WTC11 (cell line): ENCODE measurements around the gene APLF.

Experiments used
- IRF2 ChIP-seq: sonication (generic); formaldehyde crosslinking; IDR thresholded peaks from 2 replicates; pipeline ENCODE4 v1.8.0; 2022; ENCODE audit warnings: low read depth, missing genetic modification reagents, borderline replicate concordance
- RELA ChIP-seq: sonication (generic); formaldehyde crosslinking; IDR thresholded peaks from 2 replicates; pipeline ENCODE4 v1.8.1; 2022; ENCODE audit warnings: missing genetic modification reagents, mild to moderate bottlenecking, borderline replicate concordance
- RORB ChIP-seq: fragments of 250-450 bp; sonication (Bioruptor Pico); IDR thresholded peaks from 2 replicates; pipeline ENCODE4 v1.9.0; 2021; ENCODE audit warnings: mild to moderate bottlenecking
- TF ChIP-seq, protein P1 (sequence below): fragments of 200-600 bp; IDR thresholded peaks from 2 replicates; pipeline ENCODE4 v1.8.0; 2022; ENCODE audit warnings: antibody characterized with exemption
- TF ChIP-seq, protein P2 (sequence below): sonication (generic); formaldehyde crosslinking; IDR thresholded peaks from 2 replicates; pipeline ENCODE4 v1.8.0; 2022; ENCODE audit warnings: mild to moderate bottlenecking, missing genetic modification reagents
- TF ChIP-seq, protein P3 (sequence below): sonication (generic); formaldehyde crosslinking; IDR thresholded peaks from 2 replicates; pipeline ENCODE4 v1.8.0; 2022; ENCODE audit warnings: mild to moderate bottlenecking, missing genetic modification reagents

DNA sequence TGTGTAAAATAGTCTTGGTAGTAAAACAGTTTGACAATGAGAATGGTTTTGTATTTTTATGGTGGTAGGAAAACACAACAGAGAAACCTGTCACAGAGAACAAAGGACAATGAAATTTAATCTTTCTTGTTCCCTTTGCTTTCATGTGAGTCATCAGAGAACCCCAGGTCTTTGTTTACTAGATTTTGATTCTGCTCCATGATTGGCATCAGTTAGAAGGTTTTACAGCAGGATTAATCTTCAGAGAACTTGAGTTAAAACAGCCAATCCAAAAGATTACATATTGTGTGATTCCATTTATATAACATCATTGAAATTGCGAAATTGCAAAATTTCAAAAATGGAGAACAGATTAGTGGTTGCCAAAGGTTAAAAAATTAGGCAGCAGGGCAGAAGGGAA, 2.5 kb downstream of the APLF start:
- TF ChIP-seq, protein P1, sequence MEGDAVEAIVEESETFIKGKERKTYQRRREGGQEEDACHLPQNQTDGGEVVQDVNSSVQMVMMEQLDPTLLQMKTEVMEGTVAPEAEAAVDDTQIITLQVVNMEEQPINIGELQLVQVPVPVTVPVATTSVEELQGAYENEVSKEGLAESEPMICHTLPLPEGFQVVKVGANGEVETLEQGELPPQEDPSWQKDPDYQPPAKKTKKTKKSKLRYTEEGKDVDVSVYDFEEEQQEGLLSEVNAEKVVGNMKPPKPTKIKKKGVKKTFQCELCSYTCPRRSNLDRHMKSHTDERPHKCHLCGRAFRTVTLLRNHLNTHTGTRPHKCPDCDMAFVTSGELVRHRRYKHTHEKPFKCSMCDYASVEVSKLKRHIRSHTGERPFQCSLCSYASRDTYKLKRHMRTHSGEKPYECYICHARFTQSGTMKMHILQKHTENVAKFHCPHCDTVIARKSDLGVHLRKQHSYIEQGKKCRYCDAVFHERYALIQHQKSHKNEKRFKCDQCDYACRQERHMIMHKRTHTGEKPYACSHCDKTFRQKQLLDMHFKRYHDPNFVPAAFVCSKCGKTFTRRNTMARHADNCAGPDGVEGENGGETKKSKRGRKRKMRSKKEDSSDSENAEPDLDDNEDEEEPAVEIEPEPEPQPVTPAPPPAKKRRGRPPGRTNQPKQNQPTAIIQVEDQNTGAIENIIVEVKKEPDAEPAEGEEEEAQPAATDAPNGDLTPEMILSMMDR: no peak
- TF ChIP-seq, protein P2, sequence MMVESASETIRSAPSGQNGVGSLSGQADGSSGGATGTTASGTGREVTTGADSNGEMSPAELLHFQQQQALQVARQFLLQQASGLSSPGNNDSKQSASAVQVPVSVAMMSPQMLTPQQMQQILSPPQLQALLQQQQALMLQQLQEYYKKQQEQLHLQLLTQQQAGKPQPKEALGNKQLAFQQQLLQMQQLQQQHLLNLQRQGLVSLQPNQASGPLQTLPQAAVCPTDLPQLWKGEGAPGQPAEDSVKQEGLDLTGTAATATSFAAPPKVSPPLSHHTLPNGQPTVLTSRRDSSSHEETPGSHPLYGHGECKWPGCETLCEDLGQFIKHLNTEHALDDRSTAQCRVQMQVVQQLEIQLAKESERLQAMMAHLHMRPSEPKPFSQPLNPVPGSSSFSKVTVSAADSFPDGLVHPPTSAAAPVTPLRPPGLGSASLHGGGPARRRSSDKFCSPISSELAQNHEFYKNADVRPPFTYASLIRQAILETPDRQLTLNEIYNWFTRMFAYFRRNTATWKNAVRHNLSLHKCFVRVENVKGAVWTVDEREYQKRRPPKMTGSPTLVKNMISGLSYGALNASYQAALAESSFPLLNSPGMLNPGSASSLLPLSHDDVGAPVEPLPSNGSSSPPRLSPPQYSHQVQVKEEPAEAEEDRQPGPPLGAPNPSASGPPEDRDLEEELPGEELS (CRISPR knock-in tag): no peak
- no peak for TF ChIP-seq IRF2 (CRISPR knock-in tag)
- no peak for TF ChIP-seq RELA (CRISPR knock-in tag)
- no peak for TF ChIP-seq RORB (CRISPR knock-in tag)
- TF ChIP-seq, protein P3, sequence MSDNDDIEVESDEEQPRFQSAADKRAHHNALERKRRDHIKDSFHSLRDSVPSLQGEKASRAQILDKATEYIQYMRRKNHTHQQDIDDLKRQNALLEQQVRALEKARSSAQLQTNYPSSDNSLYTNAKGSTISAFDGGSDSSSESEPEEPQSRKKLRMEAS (CRISPR knock-in tag): no peak
